K562 (cell line): Measurements from ENCODE around the gene MVP. TPM values are rescaled to one million over a fixed set of nuclear protein-coding genes. Genes with fewer than 3 reads are reported as not detected.

ENCODE experiments used
- ELF1 ChIP-seq: fragments of 200-800 bp; sonication (Bioruptor generic); IDR thresholded peaks from 2 replicates; pipeline ENCODE4 v1.6.1; 2016; ENCODE audit warnings: missing genetic modification characterization, missing compliant biosample characterization
- ETV6 ChIP-seq, 3 experiments: fragments of 150-350 bp in 1 of 3; sonication (generic) in 1 of 3; formaldehyde crosslinking in 1 of 3; IDR thresholded peaks; 2 replicates each; pipeline versions ENCODE4 v1.6.1 to v1.8.0; 2014 to 2022; ENCODE audit warnings: borderline replicate concordance in 2 of 3, low read depth in 2 of 3, antibody characterized with exemption in 1 of 3, low read length in 1 of 3, mild to moderate bottlenecking in 1 of 3, missing genetic modification reagents in 1 of 3
- GTF2A2 ChIP-seq: IDR thresholded peaks from 2 replicates; pipeline ENCODE4 v1.6.1; 2016; ENCODE audit warnings: mild to moderate bottlenecking, missing genetic modification characterization, missing compliant biosample characterization
- HMG20B ChIP-seq: fragments of 250-450 bp; sonication (Bioruptor Pico); IDR thresholded peaks from 2 replicates; pipeline ENCODE4 v1.5.0; 2021; ENCODE audit warnings: mild to moderate bottlenecking
- IRF1 ChIP-seq: sonication (generic); formaldehyde crosslinking; IDR thresholded peaks from 2 replicates; pipeline ENCODE4 v1.8.0; 2022; ENCODE audit warnings: missing genetic modification reagents, mild to moderate bottlenecking, borderline replicate concordance
- NCOA1 ChIP-seq: fragments of 450-650 bp; IDR thresholded peaks from 2 replicates; pipeline ENCODE4 v1.6.1; 2016; ENCODE audit warnings: low read depth
- NFXL1 ChIP-seq: fragments of 450-650 bp; formaldehyde crosslinking; IDR thresholded peaks from 2 replicates; pipeline ENCODE4 v1.4.0; 2021; ENCODE audit warnings: mild to moderate bottlenecking
- POU5F1 ChIP-seq: fragments of 150-350 bp; IDR thresholded peaks from 2 replicates; pipeline ENCODE4 v1.6.1; 2014; ENCODE audit warnings: borderline replicate concordance, low read length, low read depth, mild to moderate bottlenecking; ENCODE audit not compliant: partially characterized antibody
- SIN3A ChIP-seq, 2 experiments: fragments of 150-350 bp in 1 of 2; IDR thresholded peaks; 2 replicates each; pipeline ENCODE4 v1.6.1; 2011 to 2016; ENCODE audit warnings: borderline replicate concordance in 2 of 2, low read depth in 2 of 2, low read length in 2 of 2, mild to moderate bottlenecking in 2 of 2, moderate library complexity in 2 of 2; ENCODE audit not compliant: control insufficient read depth in 1 of 2
- SREBF1 ChIP-seq: fragments of 150-350 bp; IDR thresholded peaks from 2 replicates; pipeline ENCODE4 v1.6.1; 2014; ENCODE audit warnings: antibody characterized with exemption, low read depth, low read length, borderline replicate concordance
- SREBF2 ChIP-seq: sonication (generic); formaldehyde crosslinking; IDR thresholded peaks from 2 replicates; pipeline ENCODE4 v1.4.0; 2020; ENCODE audit warnings: mild to moderate bottlenecking, missing genetic modification reagents
- THAP12 ChIP-seq: fragments of 250-450 bp; sonication (Bioruptor Pico); IDR thresholded peaks from 2 replicates; pipeline ENCODE4 v1.9.0; 2021; ENCODE audit warnings: mild to moderate bottlenecking, inconsistent platforms
- ZNF217 ChIP-seq: sonication (generic); formaldehyde crosslinking; IDR thresholded peaks from 2 replicates; pipeline ENCODE4 v1.8.0; 2022; ENCODE audit warnings: mild to moderate bottlenecking, missing genetic modification reagents
- ZNF408 ChIP-seq: fragments of 250-450 bp; sonication (Bioruptor Pico); IDR thresholded peaks from 2 replicates; pipeline ENCODE4 v1.4.0; 2020; ENCODE audit warnings: low read depth, mild to moderate bottlenecking, moderate library complexity
- ZNF511 ChIP-seq: sonication (generic); formaldehyde crosslinking; IDR thresholded peaks from 2 replicates; pipeline ENCODE4 v1.8.0; 2022; ENCODE audit warnings: mild to moderate bottlenecking, missing genetic modification reagents
- ZNF589 ChIP-seq: fragments of 200-800 bp; sonication (Bioruptor generic); IDR thresholded peaks from 2 replicates; pipeline ENCODE4 v1.6.1; 2016; ENCODE audit warnings: low read depth, missing genetic modification characterization, missing compliant biosample characterization
- ZNF668 ChIP-seq: fragments of 250-450 bp; sonication (Bioruptor Pico); IDR thresholded peaks from 2 replicates; pipeline ENCODE4 v1.8.0; 2022; ENCODE audit warnings: mild to moderate bottlenecking, inconsistent platforms
- polyA plus RNA-seq, 8 experiments: library from polyadenylated mRNA; depleted of rRNA in 4 of 8; stranded (reverse) in 5 of 8; unstranded in 3 of 8; fragments of >200 nt; fragmentation: Nextera tagmentation in 2 of 8; fragmentation: Illumina TruSeq in 1 of 8; extraction: Ambion mirVana in 2 of 8; extraction: Trizol in 1 of 8; gene quantifications; 2 replicates each; pipeline versions ENCODE4 v1.2.1 to v1.2.3, GENCODE V29; 2011 to 2014; ENCODE audit warnings: inconsistent platforms in 1 of 8, missing spikeins in 1 of 8
- total RNA-seq, 7 experiments: library from RNA; depleted of rRNA in 6 of 7; stranded (reverse); fragments of >200 nt in 6 of 7; fragmentation: Illumina TruSeq in 2 of 7; extraction: Trizol in 2 of 7; gene quantifications; 2 replicates each; pipeline versions ENCODE4 v1.2.1 to v1.2.3, GENCODE V29; 2011 to 2021; ENCODE audit warnings: low replicate concordance in 1 of 7
- TF ChIP-seq, protein P1 (sequence below): sonication (generic); formaldehyde crosslinking; IDR thresholded peaks from 2 replicates; pipeline ENCODE4 v1.8.0; 2023; ENCODE audit warnings: missing genetic modification reagents, mild to moderate bottlenecking, borderline replicate concordance

Gene MVP
- total and polyA plus RNA-seq, 9 of the 15 experiments (the other 6 are each of a cell fraction or from before 2014, with no cell fraction given), result 0.39 to 1.9 (median 0.76) TPM; not detected in 2

- TF ChIP-seq ETV6 (IDR thresholded peaks at IDR 0.05; ENCODE audit: borderline replicate concordance in 1 of 2, low read depth in 2 of 2, low read length in 1 of 2) (no peak), ETV6 (CRISPR knock-in tag; IDR thresholded peaks at IDR 0.05; ENCODE audit: borderline replicate concordance) (no peak), ZNF511 (CRISPR knock-in tag) (no peak), HMG20B (CRISPR knock-in tag) (no peak), NCOA1 (no peak), ZNF408 (CRISPR knock-in tag) (no peak), ZNF668 (no peak), ZNF217 (CRISPR knock-in tag) (no peak), IRF1 (no peak), SREBF1 (no peak), POU5F1 (no peak), ZNF589 (CRISPR knock-in tag) (no peak), SIN3A (IDR thresholded peaks at IDR 0.05; ENCODE audit: borderline replicate concordance in 2 of 2, control insufficient read depth in 1 of 2, low read depth in 2 of 2, low read length in 2 of 2) (peak; percentile 69 to 73; a peak in 1 of 4 replicates), NFXL1 (CRISPR knock-in tag) (no peak), THAP12 (CRISPR knock-in tag) (no peak; the same call in 1 of the 2 replicates), SREBF2 (no peak), GTF2A2 (tag) (no peak), ELF1 (tag) (no peak)
- TF ChIP-seq, protein P1, sequence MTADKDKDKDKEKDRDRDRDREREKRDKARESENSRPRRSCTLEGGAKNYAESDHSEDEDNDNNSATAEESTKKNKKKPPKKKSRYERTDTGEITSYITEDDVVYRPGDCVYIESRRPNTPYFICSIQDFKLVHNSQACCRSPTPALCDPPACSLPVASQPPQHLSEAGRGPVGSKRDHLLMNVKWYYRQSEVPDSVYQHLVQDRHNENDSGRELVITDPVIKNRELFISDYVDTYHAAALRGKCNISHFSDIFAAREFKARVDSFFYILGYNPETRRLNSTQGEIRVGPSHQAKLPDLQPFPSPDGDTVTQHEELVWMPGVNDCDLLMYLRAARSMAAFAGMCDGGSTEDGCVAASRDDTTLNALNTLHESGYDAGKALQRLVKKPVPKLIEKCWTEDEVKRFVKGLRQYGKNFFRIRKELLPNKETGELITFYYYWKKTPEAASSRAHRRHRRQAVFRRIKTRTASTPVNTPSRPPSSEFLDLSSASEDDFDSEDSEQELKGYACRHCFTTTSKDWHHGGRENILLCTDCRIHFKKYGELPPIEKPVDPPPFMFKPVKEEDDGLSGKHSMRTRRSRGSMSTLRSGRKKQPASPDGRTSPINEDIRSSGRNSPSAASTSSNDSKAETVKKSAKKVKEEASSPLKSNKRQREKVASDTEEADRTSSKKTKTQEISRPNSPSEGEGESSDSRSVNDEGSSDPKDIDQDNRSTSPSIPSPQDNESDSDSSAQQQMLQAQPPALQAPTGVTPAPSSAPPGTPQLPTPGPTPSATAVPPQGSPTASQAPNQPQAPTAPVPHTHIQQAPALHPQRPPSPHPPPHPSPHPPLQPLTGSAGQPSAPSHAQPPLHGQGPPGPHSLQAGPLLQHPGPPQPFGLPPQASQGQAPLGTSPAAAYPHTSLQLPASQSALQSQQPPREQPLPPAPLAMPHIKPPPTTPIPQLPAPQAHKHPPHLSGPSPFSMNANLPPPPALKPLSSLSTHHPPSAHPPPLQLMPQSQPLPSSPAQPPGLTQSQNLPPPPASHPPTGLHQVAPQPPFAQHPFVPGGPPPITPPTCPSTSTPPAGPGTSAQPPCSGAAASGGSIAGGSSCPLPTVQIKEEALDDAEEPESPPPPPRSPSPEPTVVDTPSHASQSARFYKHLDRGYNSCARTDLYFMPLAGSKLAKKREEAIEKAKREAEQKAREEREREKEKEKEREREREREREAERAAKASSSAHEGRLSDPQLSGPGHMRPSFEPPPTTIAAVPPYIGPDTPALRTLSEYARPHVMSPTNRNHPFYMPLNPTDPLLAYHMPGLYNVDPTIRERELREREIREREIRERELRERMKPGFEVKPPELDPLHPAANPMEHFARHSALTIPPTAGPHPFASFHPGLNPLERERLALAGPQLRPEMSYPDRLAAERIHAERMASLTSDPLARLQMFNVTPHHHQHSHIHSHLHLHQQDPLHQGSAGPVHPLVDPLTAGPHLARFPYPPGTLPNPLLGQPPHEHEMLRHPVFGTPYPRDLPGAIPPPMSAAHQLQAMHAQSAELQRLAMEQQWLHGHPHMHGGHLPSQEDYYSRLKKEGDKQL (CRISPR knock-in tag), result no peak
Measured at GRCh38 chr16:29811170-29811895, 8.9 kb upstream of the MVP start (continued).
